GM18868 (cell line): Measurements from ENCODE around the gene ZNF17.
"Not testable (repeated sequence)": the region's sequence is repeated elsewhere in the genome, so short reads cannot be mapped to it uniquely, and the experiment has no call there.

Experiments
- ATAC-seq: cut with Tn5 transposase; IDR thresholded peaks from one replicate; pipeline ENCODE4 v1.9.1; 2021; ENCODE audit warnings: mild to moderate bottlenecking, moderate library complexity; ENCODE audit not compliant: unreplicated experiment

Gene ZNF17

GRCh38 chr19:57410877-57411671, at the start of gene ZNF17:
Gene ZNF17 (plus strand): TSS chr19:57411161. CDS start chr19:57413616, 2,455 bp downstream.
- ATAC-seq: peak; percentile 99

- no peak for ATAC-seq
Observed at GRCh38 chr19:57362419-57362818, 48.5 kb upstream of the ZNF17 start.

- peak; percentile 97 for ATAC-seq
Observed at GRCh38 chr19:57362997-57363687, 47.8 kb upstream of the ZNF17 start, which contains the start of the genes TRAPPC2B and ZNF547. Gene TRAPPC2B (plus strand): TSS chr19:57363551. CDS start chr19:57364834, 1,283 bp downstream. Gene ZNF547 (plus strand): TSS chr19:57363551. CDS start chr19:57368556, 5,005 bp downstream.

- peak; percentile 24 for ATAC-seq
Observed at GRCh38 chr19:57363688-57364181, 47.2 kb upstream of the ZNF17 start.

GRCh38 chr19:57366776-57367175, 44.2 kb upstream of the ZNF17 start:
- ATAC-seq: no peak

GRCh38 chr19:57374179-57374578, 36.8 kb upstream of the ZNF17 start:
- ATAC-seq: no peak

GRCh38 chr19:57374647-57375046, 36.3 kb upstream of the ZNF17 start:
- not testable (repeated sequence) for ATAC-seq

- ATAC-seq: no peak
Observed at GRCh38 chr19:57376151-57376550, 34.8 kb upstream of the ZNF17 start.

- no peak for ATAC-seq
Observed at GRCh38 chr19:57377498-57378146, 33.3 kb upstream of the ZNF17 start.

- ATAC-seq: no peak
Observed at GRCh38 chr19:57380923-57381322, 30.0 kb upstream of the ZNF17 start.

- no peak for ATAC-seq
Observed at GRCh38 chr19:57382806-57383488, 28.0 kb upstream of the ZNF17 start.

- no peak for ATAC-seq
Observed at GRCh38 chr19:57389194-57389729, 21.7 kb upstream of the ZNF17 start.

- ATAC-seq: peak; percentile 98
Observed at GRCh38 chr19:57389730-57390598, 21.0 kb upstream of the ZNF17 start, which contains the start of gene ZNF548. Gene ZNF548 (plus strand): TSS chr19:57389854. CDS start chr19:57390100, 246 bp downstream.

GRCh38 chr19:57395710-57396109, 15.3 kb upstream of the ZNF17 start:
- no peak for ATAC-seq

- no peak for ATAC-seq
Observed at GRCh38 chr19:57398868-57399267, 12.1 kb upstream of the ZNF17 start.

- ATAC-seq: no peak
Observed at GRCh38 chr19:57403737-57404563, 7.0 kb upstream of the ZNF17 start.

- ATAC-seq: no peak
Observed at GRCh38 chr19:57406516-57407123, 4.3 kb upstream of the ZNF17 start.

GRCh38 chr19:57419439-57419838, 8.5 kb downstream of the ZNF17 start:
- ATAC-seq: no peak
